ENCODE measurements around the gene MAPK9.

- TF ChIP-seq CTCF (IDR thresholded peaks at IDR 0.05; ENCODE audit: insufficient read depth, low read length, poor library complexity, severe bottlenecking) (no peak), EZH2phosphoT487 (conservative IDR thresholded peaks at IDR 0.05; ENCODE audit: low read length) (no peak)
Observed at GRCh38 chr5:180296771-180297170, 4.9 kb upstream of the MAPK9 start.

Data from SU-DHL-6 (cell line).